SU-DHL-6 (cell line): ENCODE measurements around the gene XPO6.

Experiments
- H2AFZ ChIP-seq: fragments of 200-600 bp; sonication (generic); 2 replicates; pipeline ENCODE4 v1.6.1; 2014; ENCODE audit warnings: low read depth, mild to moderate bottlenecking, moderate library complexity, mixed read lengths, antibody characterized with exemption, low read length; ENCODE audit not compliant: severe bottlenecking
- H3F3A ChIP-seq: fragments of 200-600 bp; shearing (Covaris generic); 2 replicates; pipeline ENCODE4 v1.6.0; 2016; ENCODE audit warnings: antibody characterized with exemption, mild to moderate bottlenecking; ENCODE audit not compliant: insufficient read depth
- H3K27ac ChIP-seq: fragments of 200-600 bp; sonication (generic); 2 replicates; pipeline ENCODE4 v1.5.1; 2016; ENCODE audit warnings: low read depth, mild to moderate bottlenecking, low read length, moderate library complexity, mixed read lengths
- H3K27me3 ChIP-seq: fragments of 200-600 bp; sonication (generic), shearing (Covaris generic); 2 replicates; pipeline ENCODE4 v1.6.0; 2014; ENCODE audit warnings: mild to moderate bottlenecking, low read length
- H3K36me3 ChIP-seq: fragments of 200-600 bp; sonication (generic); 2 replicates; pipeline ENCODE4 v1.6.1; 2014; ENCODE audit warnings: mild to moderate bottlenecking, low read length, mixed read lengths
- H3K4me2 ChIP-seq: fragments of 300-600, 200-600 bp; shearing (Covaris generic), sonication (generic); 2 replicates; pipeline ENCODE4 v1.6.0; 2014; ENCODE audit warnings: low read length, low read depth, mild to moderate bottlenecking; ENCODE audit not compliant: poor library complexity, severe bottlenecking
- H3K4me3 ChIP-seq: fragments of 200-600 bp; sonication (generic); 2 replicates; pipeline ENCODE4 v1.5.1; 2014; ENCODE audit warnings: antibody characterized with exemption, low read length, mild to moderate bottlenecking, mixed read lengths; ENCODE audit not compliant: insufficient read depth, poor library complexity, severe bottlenecking
- H3K79me2 ChIP-seq: fragments of 200-600 bp; sonication (generic); 2 replicates; pipeline ENCODE4 v1.6.1; 2014; ENCODE audit warnings: mild to moderate bottlenecking, low read length, moderate library complexity; ENCODE audit not compliant: insufficient read depth
- H3K9ac ChIP-seq: fragments of 200-600 bp; sonication (generic); 2 replicates; pipeline ENCODE4 v1.7.0; 2014; ENCODE audit warnings: mild to moderate bottlenecking, low read length
- H3K9me2 ChIP-seq: fragments of 200-600 bp; sonication (generic); replicated peaks from 2 replicates; pipeline ENCODE4 v1.6.1; 2014; ENCODE audit warnings: low read length; ENCODE audit not compliant: insufficient read depth
- H3K9me3 ChIP-seq: fragments of 200-600 bp; sonication (generic); 2 replicates; pipeline ENCODE4 v1.6.1; 2014; ENCODE audit warnings: low read length, mixed read lengths; ENCODE audit not compliant: insufficient read depth
- H4K20me1 ChIP-seq: fragments of 200-600 bp; sonication (generic); 2 replicates; pipeline ENCODE4 v1.6.1; 2014; ENCODE audit warnings: low read depth, mild to moderate bottlenecking, antibody characterized with exemption, low read length, moderate library complexity, mixed read lengths
- EZH2phosphoT487 ChIP-seq: fragments of 200-600 bp; sonication (generic), shearing (Covaris generic); conservative IDR thresholded peaks from 2 replicates; pipeline ENCODE4 v1.6.1; 2018; ENCODE audit warnings: mild to moderate bottlenecking, antibody characterized with exemption, low read length, moderate library complexity, mixed read lengths
- TF ChIP-seq, protein P1 (sequence below): fragments of 200-600 bp; sonication (generic); IDR thresholded peaks from one replicate; pipeline ENCODE4 v1.5.1; 2017; ENCODE audit warnings: antibody characterized with exemption, mild to moderate bottlenecking, low read length, moderate library complexity; ENCODE audit not compliant: insufficient read depth, poor library complexity, severe bottlenecking

Gene XPO6

GRCh38 chr16:28180655-28181460, 30.9 kb downstream of the XPO6 start:
- Histone ChIP-seq H2AFZ (no peak overlapping the region), H3K9me3 (no peaks in the 10 kb centered on the region), H3K27ac (no peak overlapping the region), H3K4me2 (no peak overlapping the region), H3F3A (no peaks in the 10 kb centered on the region), H3K79me2 (peaks cover 95% of the 10 kb centered on the region), H4K20me1 (peaks cover 14% of the 10 kb centered on the region; the same call in 1 of the 2 replicates), H3K9ac (no peak overlapping the region), H3K27me3 (no peaks in the 10 kb centered on the region), H3K4me3 (no peak overlapping the region), H3K9me2 (no peaks in the 10 kb centered on the region), H3K36me3 (peaks cover 19% of the 10 kb centered on the region; the same call in 1 of the 2 replicates)
- TF ChIP-seq, protein P1, sequence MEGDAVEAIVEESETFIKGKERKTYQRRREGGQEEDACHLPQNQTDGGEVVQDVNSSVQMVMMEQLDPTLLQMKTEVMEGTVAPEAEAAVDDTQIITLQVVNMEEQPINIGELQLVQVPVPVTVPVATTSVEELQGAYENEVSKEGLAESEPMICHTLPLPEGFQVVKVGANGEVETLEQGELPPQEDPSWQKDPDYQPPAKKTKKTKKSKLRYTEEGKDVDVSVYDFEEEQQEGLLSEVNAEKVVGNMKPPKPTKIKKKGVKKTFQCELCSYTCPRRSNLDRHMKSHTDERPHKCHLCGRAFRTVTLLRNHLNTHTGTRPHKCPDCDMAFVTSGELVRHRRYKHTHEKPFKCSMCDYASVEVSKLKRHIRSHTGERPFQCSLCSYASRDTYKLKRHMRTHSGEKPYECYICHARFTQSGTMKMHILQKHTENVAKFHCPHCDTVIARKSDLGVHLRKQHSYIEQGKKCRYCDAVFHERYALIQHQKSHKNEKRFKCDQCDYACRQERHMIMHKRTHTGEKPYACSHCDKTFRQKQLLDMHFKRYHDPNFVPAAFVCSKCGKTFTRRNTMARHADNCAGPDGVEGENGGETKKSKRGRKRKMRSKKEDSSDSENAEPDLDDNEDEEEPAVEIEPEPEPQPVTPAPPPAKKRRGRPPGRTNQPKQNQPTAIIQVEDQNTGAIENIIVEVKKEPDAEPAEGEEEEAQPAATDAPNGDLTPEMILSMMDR: no peak
- TF ChIP-seq EZH2phosphoT487: no peak

GRCh38 chr16:28179354-28179753, 32.4 kb downstream of the XPO6 start:
- H3K36me3 ChIP-seq: peaks cover 26% of the 10 kb centered on the region; the same call in 1 of the 2 replicates
- no peak for TF ChIP-seq EZH2phosphoT487
- TF ChIP-seq, protein P1: no peak
- no peaks in the 10 kb centered on the region for H3K9me2 ChIP-seq
- no peaks in the 10 kb centered on the region for H3K27me3 ChIP-seq
- no peaks in the 10 kb centered on the region for H3F3A ChIP-seq
- no peaks in the 10 kb centered on the region for H3K9me3 ChIP-seq
- no peak overlapping the region for H3K4me2 ChIP-seq
- peaks cover 14% of the 10 kb centered on the region; the same call in 1 of the 2 replicates for H4K20me1 ChIP-seq
- no peak overlapping the region for H3K4me3 ChIP-seq
- no peak overlapping the region for H2AFZ ChIP-seq
- H3K9ac ChIP-seq: no peak overlapping the region
- H3K79me2 ChIP-seq: peaks cover 94% of the 10 kb centered on the region
- no peak overlapping the region for H3K27ac ChIP-seq

- H3K27me3 ChIP-seq: no peaks in the 10 kb centered on the region
- H3K27ac ChIP-seq: no peak overlapping the region
- H3K4me2 ChIP-seq: no peak overlapping the region
- H3K9me2 ChIP-seq: no peaks in the 10 kb centered on the region
- peaks cover 3% of the 10 kb centered on the region; the same call in 1 of the 2 replicates for H4K20me1 ChIP-seq
- TF ChIP-seq, protein P1: no peak
- no peak for TF ChIP-seq EZH2phosphoT487
- no peak overlapping the region for H3K4me3 ChIP-seq
- H3K9me3 ChIP-seq: no peaks in the 10 kb centered on the region
- H3K9ac ChIP-seq: no peak overlapping the region
- H3K79me2 ChIP-seq: peaks cover 63% of the 10 kb centered on the region
- H2AFZ ChIP-seq: no peak overlapping the region
- H3K36me3 ChIP-seq: peaks cover 35% of the 10 kb centered on the region; the same call in 1 of the 2 replicates
- no peaks in the 10 kb centered on the region for H3F3A ChIP-seq
These were observed 36.0 kb downstream of the XPO6 start for GRCh38 chr16:28175715-28176114.
